Activated effector memory CD4-positive, alpha-beta T cell treated with Interleukin-2 at 50 U/mL for 16 hours (primary cell): ENCODE measurements around the gene ISM2.
"Not testable (repeated sequence)": the region's sequence is repeated elsewhere in the genome, so short reads cannot be mapped to it uniquely, and the experiment has no call there.

Experiments
- DNase-seq: peaks from one replicate; pipeline ENCODE4 v3.0.0-alpha.2; 2020

The ISM2 gene

DNA sequence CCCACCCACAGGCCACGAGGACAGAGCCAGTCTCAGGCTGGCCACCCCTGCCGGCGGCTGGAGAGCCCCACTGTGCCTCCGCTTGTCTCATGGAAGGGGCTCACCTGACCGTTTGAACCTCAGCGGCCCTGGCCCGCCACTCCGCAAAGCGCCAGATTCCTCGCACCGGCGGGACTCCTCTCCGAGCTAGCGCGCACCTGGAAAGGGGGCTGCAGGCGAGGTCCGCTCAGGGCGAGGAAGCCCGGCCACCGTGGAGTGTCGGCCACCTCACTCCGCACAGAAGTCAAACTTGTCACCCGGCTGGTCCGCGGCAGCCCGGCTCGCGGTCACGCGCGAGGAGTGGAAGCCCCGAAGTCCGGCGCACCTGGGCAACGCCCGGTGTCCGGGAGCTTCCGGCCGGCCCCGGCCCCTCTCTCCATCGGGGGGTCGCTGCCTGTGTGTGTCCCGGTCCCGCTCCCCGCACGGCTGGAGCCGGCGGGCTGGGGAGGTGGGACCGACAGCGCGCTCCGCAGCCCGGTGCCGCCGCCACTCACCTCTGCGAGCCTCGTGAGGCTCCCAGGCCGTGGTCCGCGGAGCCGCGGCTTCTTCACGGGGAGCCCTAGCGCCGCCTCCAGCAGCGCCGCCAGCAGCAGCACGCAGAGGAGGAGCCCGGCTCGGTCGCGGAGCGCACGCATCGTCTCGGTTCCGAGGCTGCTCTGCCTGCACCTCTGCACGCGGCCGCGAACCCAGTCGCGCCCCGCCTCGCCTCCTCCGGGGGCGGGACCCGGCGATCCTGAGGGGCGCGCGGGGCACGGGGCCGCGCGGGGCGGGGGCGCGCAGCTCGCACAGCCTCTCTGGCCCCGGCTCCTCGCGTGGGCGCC, at the start of gene ISM2:
Gene ISM2 (minus strand): TSS at position 697 of the 860 bp plus-strand sequence. CDS start 23 bp downstream, at position 674.
- DNase-seq = peak; percentile 5

DNA sequence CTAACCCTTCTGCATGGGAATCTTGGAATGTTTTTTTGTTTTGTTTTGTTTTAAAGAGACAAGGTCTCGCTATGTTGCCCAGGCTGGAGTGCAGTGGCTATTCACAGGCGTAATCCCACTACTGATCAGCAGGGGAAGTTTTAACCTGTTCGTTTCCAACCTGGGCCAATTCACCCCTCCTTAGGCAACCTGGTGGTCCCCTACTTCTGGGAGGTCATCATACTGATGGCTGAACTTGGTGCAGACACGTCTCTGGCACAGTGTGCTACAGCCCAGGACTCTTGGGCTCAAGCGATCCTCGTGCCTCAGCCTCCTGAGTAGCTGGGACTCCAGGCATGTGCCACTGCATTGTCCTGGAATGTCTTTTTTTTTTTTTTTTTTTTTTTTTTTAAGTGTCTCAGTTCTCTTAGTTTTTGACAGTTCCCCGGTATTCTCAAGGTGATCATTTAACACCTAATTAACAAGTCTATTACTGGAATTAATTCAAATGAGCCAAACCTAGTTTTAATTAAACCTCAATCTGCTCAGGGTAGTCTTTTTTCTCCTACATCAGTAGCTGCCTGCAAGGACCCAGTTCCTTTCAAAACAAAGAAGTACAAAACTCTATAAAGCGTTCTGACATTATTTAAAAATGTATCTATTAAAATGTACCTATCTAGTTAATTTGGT, 49.0 kb upstream of the ISM2 start:
- DNase-seq = no peak

DNA sequence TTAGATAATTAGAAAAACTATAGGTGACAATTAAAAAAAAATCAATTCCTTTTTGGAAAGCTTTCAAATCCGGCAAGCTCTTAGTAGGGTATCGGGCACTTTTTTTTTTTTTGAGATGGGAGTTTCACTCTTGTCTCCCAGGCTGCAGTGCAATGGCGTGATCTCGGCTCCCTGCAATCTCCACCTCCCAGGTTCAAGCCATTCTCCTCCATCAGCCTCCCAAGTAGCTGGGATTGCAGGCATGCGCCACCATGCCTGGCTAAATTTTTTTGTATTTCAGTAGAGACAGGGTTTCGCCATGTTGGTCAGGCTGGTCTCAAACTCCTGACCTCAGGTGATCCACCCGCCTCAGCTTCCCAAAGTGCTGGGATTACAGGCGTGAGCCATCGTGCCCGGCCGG, 46.6 kb upstream of the ISM2 start:
- not testable (repeated sequence) for DNase-seq

DNA sequence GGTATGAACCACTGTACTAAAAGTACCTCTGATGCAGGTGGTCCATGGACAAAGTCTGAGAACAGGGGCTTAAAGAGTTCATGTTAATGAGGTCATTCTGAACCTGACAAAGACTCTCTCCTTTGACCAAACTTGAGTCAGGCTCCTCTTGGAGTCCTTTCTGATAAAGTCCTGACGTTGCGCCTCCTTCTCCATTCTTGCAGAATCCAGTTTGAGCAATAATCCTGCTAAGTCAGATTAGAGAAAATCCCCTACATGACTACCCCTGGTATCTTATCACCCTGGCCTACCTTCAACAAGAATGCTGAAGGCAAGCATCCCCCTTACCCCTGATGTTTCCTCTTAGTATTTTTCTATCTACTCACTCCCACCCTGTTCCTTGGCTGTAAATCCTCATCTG, 46.0 kb upstream of the ISM2 start:
- no peak for DNase-seq

DNA sequence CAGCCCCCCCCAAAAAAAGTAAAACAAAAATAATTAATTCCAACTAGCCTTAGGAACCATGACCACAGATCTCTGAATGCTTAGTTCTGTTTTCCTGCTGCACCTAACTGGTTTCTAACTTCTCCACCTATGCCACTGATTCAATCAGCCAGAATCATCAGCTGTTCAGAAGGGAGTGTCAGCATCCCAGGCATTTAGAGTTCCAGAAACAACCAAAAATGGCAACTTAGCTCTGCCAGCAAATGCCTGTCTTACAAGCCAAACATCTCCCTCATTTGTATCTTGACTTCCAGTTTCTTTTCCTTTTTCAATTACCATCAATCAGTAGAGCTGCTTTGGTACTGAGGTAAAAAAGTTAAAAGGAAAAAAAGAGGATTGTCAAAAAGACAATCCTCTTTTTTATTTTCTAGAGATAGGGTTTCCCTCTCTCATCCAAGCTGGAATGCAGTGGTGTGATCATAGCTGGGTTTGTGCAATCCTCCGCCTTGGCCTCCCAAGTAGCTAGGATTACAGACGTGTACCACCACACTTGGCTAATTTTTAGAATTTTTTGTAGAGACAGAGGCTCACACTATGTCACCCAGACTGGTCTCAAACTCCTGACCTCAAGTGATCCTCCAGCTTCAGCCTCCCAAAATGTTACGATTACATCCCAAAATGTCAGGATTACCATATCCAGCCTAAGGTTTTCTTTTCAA, 45.2 kb upstream of the ISM2 start:
- no peak for DNase-seq

DNA sequence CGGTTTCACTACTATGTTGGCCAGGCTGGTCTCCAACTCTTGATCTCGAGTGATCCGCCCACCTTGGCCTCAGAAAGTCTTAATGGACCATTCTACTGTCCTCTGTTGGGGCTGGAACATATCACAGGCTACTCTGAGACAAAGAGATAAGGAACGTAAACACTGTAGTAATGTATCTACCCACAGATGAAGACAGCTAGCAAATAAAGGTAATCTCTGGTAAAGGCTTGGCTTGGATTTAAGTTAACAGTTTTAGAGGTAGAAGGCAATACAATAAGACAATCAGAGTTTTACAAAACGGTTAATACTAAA, 44.6 kb upstream of the ISM2 start:
- DNase-seq = no peak

DNA sequence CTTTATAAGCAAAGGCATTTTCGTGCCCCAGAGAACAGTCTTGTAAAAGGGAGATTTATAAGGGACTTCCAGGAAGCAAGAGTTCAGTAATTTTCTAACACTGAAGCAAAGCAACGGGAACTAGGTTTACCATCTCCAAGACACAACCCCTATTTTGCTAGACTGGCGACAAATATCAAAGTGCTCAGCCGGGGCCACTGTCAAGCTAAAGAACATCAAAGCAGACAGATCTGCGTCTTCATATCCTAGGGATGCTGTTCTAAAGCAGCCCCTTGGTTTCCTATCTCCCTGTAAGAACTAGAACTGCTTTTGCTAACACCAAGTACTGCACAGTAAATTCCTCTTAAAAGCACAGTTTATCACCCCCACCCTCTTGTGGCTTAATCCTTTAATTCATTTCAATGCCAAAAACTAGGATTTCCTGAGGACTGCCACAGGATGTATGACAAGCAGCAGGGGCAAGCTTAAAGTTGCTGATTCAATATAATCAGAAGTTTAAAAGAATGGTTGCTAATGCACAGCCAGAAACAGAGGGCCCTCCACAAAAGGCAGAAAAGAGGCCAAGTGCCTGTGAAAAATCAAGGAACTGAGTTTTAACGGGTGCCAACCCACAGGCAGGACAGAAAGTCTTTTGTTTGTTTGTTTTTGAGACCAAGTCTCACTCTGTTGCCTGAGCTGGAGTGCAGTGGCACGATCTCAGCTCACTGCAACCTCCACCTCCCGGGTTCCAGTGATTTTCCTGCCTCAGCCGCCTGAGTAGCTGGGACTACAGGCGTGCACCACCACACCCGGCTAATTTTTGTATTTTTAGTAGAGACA, 44.0 kb upstream of the ISM2 start:
- no peak for DNase-seq

DNA sequence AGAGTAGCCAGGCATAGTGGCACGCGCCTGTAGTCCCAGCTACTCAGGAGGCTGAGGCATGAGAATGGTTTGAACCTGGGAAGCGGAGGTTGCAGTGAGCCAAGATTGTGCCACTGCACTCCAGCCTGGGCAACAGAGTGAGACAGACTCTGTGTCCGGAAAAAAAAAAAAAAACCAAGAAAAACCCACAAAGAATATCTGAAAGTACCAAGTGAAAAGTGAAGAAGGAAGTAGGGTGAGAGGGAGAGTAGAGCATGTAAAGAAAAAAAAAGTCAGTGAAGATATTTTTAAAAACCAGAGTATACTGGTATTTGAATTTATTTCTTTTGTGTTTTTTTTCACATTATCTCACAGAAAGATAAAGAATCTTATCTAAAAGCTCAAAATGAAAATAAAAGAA, 43.3 kb upstream of the ISM2 start:
- DNase-seq = no peak

DNA sequence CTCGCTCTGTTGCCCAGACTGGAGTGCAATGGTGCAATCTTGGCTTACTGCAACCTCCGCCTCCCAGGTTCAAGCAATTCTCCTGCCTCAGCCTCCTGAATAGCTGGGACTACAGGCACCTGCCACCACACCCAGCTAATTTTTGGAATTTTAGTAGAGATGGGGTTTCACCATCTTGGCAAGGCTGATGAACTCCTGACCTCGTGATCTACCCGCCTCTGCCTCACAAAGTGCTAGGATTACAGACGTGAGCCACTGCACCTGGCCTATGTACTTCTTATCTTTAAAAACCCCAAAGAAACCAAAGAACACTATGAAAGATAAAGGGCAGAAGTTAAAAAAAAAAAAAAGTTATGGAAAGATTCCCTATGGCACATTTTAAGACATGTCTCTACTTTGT, 38.3 kb upstream of the ISM2 start:
- not testable (repeated sequence) for DNase-seq

DNA sequence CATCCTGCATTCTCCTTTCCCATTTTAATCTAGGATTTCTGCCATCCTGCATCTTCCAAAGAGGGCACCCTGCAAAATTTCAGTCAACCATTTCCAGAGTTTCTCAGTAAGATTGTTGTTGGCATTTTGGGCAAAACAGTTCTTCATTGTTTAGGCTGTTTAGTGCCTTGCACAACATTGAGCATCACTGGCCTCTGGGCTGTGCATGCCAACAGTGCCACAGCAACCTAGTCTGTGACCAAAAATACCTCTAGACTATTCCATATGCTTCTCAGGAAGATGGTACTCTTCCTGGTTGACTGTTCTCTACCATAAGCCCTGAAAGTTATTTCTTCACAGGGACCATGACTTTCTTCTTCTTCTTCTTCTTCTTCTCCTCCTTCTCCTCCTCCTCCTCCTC, 32.5 kb upstream of the ISM2 start:
- DNase-seq = no peak

DNA sequence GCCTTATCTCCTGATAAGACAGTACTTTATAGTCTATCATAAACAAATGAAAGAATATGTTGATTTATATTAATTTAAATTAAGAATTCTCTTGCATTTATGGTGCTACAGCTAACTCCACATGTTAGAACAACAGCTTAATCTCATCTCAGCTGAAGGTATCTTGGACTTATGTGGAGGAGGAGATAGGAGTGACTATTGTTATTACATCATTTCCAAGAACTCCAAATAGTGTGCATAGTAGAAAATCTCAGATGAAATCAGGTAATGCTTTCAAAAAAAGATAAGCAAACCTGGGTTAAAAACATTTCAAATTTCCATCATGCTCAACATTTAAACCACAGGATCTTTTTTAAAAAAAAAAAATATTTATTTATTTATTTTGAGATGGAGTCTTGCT, 31.3 kb upstream of the ISM2 start:
- no peak for DNase-seq

DNA sequence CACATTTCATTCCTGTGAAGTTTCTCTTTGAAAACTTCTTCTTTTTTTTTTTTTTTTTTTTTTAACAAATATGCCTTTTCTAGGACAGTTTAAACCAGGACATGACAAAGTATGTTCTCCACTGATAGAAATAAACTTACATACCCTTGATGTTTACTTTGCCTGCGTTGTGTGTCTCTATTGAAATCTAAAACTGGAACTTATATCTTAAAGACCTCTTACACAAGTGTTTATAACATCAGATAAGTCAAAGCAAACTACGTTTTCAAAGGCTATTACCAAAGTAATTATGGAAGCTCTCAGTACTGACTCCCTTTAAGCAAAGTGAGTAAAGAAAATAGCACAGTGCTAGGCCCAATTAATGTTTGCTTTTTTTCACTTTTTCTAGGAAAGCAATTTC, 30.6 kb upstream of the ISM2 start:
- DNase-seq = no peak

DNA sequence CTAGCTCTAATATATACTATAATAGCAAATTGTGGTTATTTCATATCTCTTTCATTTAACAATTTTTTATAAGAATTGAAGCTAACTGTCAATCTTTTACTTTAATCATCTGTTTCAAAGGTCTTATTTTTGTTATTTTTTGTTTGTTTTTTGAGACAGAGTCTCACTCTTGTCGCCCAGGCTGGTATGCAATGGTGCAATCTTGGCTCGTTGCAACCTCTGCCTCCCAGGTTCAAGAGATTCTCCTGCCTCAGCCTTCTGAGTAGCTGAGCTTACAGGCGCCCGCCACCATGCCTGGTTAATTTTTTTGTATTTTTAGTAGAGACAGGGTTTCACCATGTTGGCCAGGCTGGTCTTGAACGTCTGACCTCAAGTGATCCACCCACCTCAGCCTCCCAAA, 30.1 kb upstream of the ISM2 start:
- not testable (repeated sequence) for DNase-seq

DNA sequence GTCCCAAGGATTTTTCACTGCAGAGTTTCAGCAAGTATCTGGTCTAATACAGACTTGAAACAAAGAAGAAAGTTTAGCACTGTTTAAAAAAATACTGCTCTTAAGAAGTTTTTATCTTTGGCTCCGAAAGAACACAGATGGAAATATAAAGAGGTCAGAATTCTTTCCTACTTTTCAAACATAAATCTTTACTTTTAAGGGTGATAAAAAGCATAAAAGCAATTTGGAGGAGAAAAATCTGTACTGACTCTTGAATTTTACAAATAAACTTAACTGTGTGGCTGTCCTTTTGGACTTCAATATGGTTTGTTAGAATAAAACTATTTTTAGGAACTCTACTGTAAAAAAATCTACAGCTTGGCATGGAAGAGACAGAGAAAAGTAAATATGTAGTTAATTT, 27.6 kb upstream of the ISM2 start:
- no peak for DNase-seq

DNA sequence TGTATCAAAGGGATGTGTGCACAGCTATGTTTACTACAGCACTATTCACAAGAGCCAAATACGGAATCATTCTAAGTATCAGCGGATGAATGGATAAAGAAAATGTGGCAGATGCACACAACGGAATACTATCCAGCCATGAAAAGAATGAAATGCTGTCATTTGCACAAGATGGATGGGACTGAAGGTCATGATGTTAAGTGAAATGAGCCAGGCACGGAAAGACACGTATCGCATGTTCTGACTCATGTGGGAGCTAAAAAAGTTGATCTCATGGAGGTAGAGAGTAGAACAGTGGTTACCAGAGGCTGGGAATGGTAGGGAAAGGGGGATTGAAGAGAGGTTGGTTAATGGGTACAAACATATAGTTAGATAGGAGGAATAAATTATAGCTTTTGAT, 25.9 kb upstream of the ISM2 start:
- no peak for DNase-seq

DNA sequence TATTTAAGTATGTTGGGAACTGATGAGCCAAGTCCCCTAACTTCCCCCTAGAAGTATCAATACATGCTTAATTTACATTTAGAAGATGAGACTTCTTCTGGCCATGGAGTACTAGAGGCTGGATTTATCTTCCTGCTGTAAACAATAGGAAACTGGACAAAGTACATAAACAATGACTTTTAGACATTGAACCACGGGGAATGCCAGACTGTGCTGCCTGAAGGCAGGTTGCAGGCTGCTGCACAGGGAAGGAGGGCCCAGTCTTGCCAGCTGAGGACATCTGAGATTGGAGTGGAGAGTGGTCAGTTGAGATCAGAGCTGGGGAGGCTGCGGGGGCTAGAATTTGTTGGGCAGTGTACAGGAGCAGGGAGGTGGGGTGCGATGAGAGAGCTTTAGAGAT, 24.5 kb upstream of the ISM2 start:
- DNase-seq = no peak

DNA sequence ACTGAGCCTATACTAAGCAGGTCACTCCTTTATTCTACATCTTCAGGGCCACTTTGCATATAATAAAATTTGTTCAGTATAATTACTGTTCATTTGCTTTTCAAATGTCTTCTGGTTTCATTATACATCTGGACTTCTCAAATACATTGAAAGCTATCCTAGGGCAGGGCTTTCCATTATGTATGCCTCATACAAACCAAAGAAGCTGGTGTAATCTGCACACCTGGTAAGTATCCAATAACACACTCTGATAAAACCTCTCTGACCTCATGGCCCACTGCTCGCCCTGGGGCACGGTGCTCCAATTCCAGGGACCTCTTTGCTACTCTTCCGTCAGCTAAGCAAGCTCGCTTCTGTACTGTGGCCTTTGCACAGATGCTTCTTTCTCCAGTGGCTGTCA, 21.9 kb upstream of the ISM2 start:
- no peak for DNase-seq

DNA sequence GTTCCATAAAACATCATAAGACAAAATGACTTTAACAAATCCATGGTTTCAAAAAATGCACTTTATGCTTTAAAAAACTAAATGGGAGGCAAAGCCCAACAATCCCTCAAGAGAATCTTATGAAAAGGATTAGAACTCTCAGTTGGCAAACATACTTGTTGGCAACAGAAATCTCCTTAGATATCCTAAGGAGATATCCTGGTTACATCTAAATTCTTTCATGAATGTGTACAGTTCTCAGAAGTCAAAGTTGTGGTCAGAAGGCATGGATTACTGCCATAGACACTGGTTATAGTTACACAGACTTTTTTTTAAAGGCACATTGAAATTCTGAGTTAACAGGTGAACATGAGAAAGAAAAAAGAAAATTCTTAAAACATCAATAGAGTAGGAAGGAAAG, 17.5 kb upstream of the ISM2 start:
- no peak for DNase-seq

DNA sequence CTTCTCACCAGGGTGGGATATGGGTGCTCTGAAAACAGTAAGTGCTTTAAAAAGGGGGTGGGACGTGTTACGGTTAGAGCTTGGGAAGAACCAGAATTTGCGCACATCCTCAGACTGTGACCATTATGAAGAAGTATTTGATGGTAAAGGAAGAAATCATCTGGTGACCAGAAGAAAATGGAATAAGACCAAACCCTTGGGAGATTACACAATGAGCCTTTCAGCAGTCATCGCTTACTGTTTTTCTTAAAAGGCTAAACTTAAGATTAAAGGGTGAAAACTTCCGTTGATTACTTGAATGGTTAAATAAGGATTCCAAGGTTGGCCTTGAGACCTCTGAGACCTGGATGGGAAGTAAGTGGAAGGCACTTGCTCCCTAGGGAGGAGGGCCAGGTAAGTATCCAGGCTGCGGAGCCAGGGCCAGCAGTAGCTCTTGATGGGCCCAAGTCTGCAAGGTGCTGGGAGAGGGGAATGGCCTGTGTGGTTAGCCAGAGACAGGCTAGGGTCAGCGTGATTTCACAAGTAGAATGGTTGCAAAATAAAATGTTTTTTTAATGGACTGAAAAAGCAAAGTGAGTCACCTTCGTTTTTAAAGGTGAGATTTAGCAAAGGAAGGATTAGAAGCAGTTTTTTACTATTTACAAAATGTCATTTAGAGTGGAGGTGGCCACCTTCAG, 13.0 kb upstream of the ISM2 start:
- DNase-seq = no peak

DNA sequence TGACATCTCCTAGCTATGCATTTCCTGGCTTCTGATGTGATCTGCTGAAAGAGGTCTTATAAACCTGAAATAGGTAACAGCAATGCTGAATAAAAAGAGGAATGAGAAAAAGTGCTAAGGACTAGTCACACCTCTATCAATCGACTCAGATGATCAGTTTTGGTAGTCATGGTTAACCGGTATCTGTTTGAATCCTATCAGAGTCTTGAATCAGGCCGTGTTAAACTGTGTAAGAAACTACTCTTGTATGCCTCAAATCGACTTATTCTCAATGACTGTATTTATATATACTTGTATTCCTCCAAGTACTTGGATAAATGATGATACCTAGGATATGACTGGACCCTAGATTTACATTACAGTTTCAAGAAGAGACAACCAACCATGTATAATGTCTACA, 10.8 kb upstream of the ISM2 start:
- DNase-seq = no peak

DNA sequence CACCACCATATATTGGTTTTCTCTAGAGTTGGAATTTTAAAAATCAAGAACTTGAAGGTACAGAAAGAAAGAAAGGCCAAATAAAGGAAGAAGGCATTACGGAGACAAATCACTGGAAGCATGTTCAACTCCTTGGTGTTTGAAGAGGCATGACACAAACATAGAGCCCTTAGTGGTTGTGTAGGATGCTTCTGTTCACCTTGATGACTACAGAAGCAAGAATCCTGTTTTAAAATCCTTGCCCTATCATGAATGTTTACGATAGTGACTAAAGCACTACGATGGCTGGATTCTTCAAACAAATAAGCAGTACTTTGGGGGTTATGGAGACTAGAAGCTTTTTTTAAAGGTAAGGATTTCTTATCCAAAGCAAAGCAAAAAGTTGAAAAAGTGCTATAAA, 10.3 kb upstream of the ISM2 start:
- DNase-seq = no peak

DNA sequence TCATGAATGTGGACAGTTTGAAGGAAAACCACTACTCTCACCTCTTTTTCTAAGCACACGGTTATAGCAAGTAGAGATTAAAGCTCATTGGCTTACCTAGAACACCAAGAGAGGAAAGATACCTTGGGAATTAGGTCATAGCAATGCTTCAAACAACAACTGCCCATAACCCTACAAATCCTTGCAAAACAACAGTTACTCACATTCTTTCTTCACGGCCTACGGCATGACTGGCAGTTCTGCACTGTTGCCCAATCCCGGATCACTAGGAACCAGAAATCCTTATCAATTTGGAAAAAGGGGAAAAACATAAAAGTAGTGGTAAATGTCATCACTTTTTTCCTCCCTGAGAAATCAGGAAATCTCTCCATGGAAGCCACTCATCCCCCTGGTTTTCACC, 9.6 kb upstream of the ISM2 start:
- no peak for DNase-seq

DNA sequence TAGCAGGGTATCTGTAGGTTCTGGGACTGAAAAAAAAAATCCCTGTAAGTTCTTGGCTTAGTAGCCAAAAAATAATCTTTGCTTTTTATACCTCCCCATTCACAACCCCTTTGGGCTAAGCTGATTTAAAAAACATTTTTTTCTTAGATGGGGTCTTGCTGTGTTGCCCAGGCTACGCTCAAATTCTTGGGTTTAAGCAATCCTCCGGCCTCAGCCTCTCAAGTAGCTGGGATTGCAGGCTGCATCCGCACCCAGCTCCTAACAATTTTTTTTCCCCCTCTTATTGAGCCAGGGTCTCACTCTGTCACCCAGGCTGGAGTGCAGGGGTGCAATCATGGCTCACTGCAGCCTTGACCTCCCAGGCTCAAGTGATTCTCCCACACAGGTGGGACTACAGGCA, 9.1 kb upstream of the ISM2 start:
- DNase-seq = no peak
